HCT116 (cell line): ENCODE data around the gene FGFR3. TPM values are rescaled to one million over a fixed set of nuclear protein-coding genes. Genes with fewer than 3 reads are reported as not detected.

ENCODE experiments used
- ATAC-seq: fragments of 200-7000 bp; cut with Tn5 transposase; 2 replicates; pipeline ENCODE4 v1.9.1; 2020; ENCODE audit warnings: mild to moderate bottlenecking, moderate library complexity
- BruUV-seq: library from RNA; stranded (reverse); fragments of 400-500 nt; replicated peaks from 2 replicates; lab custom pipeline; 2021; lab: Mats Ljungman, UMichigan
- CTCF ChIA-PET: fragments of 300-600 bp; sonication (Branson Sonifier 250); formaldehyde crosslinking; loops from one replicate; lab custom pipeline; 2021; ENCODE audit warnings: antibody characterized with exemption; lab: Charles Lee
- POLR2A ChIA-PET: fragments of 300-600, 350-600 bp; sonication (Branson Sonifier 250); formaldehyde crosslinking; loops from one replicate; lab custom pipeline; 2021; ENCODE audit warnings: antibody characterized with exemption; lab: Charles Lee
- RAD21 ChIA-PET, 2 experiments: fragments of 300-600 bp; sonication (Branson Sonifier 250); formaldehyde crosslinking; loops; one replicate each; lab custom pipeline; 2023; ENCODE audit warnings: low total read pairs in 2 of 2; ENCODE audit not compliant: uncharacterized antibody in 2 of 2, unreplicated experiment in 2 of 2, low non-redundant PET in 1 of 2; lab: Charles Lee
- DNase-seq: peaks from one replicate; pipeline ENCODE4 v3.0.0-alpha.2; 2010; ENCODE audit warnings: low read depth, low spot score
- H2AFZ ChIP-seq: fragments of 200-600 bp; shearing (Covaris generic), sonication (generic); 2 replicates; pipeline ENCODE4 v1.6.1; 2017; ENCODE audit warnings: low read depth, mixed run types, mixed read lengths, antibody characterized with exemption, low read length; ENCODE audit not compliant: poor library complexity, severe bottlenecking
- H3K27ac ChIP-seq: 2 replicates; pipeline ENCODE4 v1.5.1; 2012; ENCODE audit warnings: low read depth, low read length
- H3K27me3 ChIP-seq: fragments of 200-600 bp; sonication (generic); 2 replicates; pipeline ENCODE4 v1.6.1; 2016; ENCODE audit warnings: mixed run types, low read length, mixed read lengths; ENCODE audit not compliant: insufficient read depth
- H3K36me3 ChIP-seq, 2 experiments: fragments of 200-500 bp in 1 of 2; fragments of 200-600 bp in 1 of 2; sonication (Bioruptor generic) in 1 of 2; sonication (generic) in 1 of 2; 2 replicates each; pipeline versions ENCODE4 v1.5.1 to v1.6.1; 2014 to 2016; ENCODE audit warnings: low read length in 2 of 2, inconsistent platforms in 1 of 2, mixed read lengths in 1 of 2, mixed run types in 1 of 2; ENCODE audit not compliant: insufficient read depth in 2 of 2, control insufficient read depth in 1 of 2
- H3K4me1 ChIP-seq, 2 experiments: fragments of 200-600 bp in 1 of 2; sonication (generic) in 1 of 2; 2 replicates each; pipeline versions ENCODE4 v1.5.1 to v1.6.1; 2012 to 2017; ENCODE audit warnings: low read length in 2 of 2, inconsistent platforms in 1 of 2, mild to moderate bottlenecking in 1 of 2, mixed read lengths in 1 of 2, mixed run types in 1 of 2, moderate library complexity in 1 of 2; ENCODE audit not compliant: insufficient read depth in 2 of 2, control insufficient read depth in 1 of 2
- H3K4me2 ChIP-seq: fragments of 200-600 bp; sonication (generic); 2 replicates; pipeline ENCODE4 v1.6.1; 2017; ENCODE audit warnings: mixed run types, low read length, mixed read lengths
- H3K4me3 ChIP-seq, 2 experiments: fragments of 200-600 bp in 1 of 2; sonication (generic) in 1 of 2; replicated peaks in 1 of 2; 2 replicates each; pipeline ENCODE4 v1.5.1; 2011 to 2016; ENCODE audit warnings: low read length in 2 of 2, control low read depth in 1 of 2, low read depth in 1 of 2, mild to moderate bottlenecking in 1 of 2, mixed read lengths in 1 of 2, mixed run types in 1 of 2
- H3K79me2 ChIP-seq: fragments of 200-600 bp; sonication (generic); 2 replicates; pipeline ENCODE4 v1.6.1; 2017; ENCODE audit warnings: mild to moderate bottlenecking, mixed run types, low read length, moderate library complexity, mixed read lengths; ENCODE audit not compliant: insufficient read depth
- H3K9ac ChIP-seq: fragments of 200-600 bp; sonication (generic); 2 replicates; pipeline ENCODE4 v1.6.1; 2016; ENCODE audit warnings: low read length, mixed read lengths
- H3K9me2 ChIP-seq: fragments of 200-600 bp; sonication (generic), shearing (Covaris generic); 2 replicates; pipeline ENCODE4 v1.6.1; 2017; ENCODE audit warnings: mixed run types, mild to moderate bottlenecking, moderate library complexity; ENCODE audit not compliant: insufficient read depth
- H3K9me3 ChIP-seq, 2 experiments: fragments of 200-500 bp in 1 of 2; fragments of 200-600 bp in 1 of 2; sonication (Bioruptor generic) in 1 of 2; sonication (generic) in 1 of 2; 2 replicates each; pipeline ENCODE4 v1.6.1; 2014 to 2017; ENCODE audit warnings: low read length in 2 of 2, mixed read lengths in 2 of 2, inconsistent platforms in 1 of 2, low read depth in 1 of 2, mild to moderate bottlenecking in 1 of 2, mixed run types in 1 of 2, moderate library complexity in 1 of 2; ENCODE audit not compliant: control insufficient read depth in 1 of 2, insufficient read depth in 1 of 2
- H4K20me1 ChIP-seq: fragments of 200-600 bp; sonication (generic), shearing (Covaris generic); 2 replicates; pipeline ENCODE4 v1.6.1; 2017; ENCODE audit warnings: mixed run types, mild to moderate bottlenecking, moderate library complexity; ENCODE audit not compliant: insufficient read depth
- ATF3 ChIP-seq: IDR thresholded peaks from 2 replicates; pipeline ENCODE4 v1.6.1; 2012
- CEBPB ChIP-seq: IDR thresholded peaks from 2 replicates; pipeline ENCODE4 v1.6.1; 2012; ENCODE audit warnings: low read depth
- EGR1 ChIP-seq: IDR thresholded peaks from 2 replicates; pipeline ENCODE4 v1.6.1; 2012; ENCODE audit warnings: low read depth
- ELF1 ChIP-seq: IDR thresholded peaks from 2 replicates; pipeline ENCODE4 v1.6.1; 2012; ENCODE audit warnings: low read depth, borderline replicate concordance
- EZH2 ChIP-seq: fragments of 200-600 bp; sonication (generic); IDR thresholded peaks from 2 replicates; pipeline ENCODE4 v1.6.1; 2017; ENCODE audit warnings: antibody characterized with exemption, mixed run types
- EZH2phosphoT487 ChIP-seq: fragments of 200-600 bp; IDR thresholded peaks from 2 replicates; pipeline ENCODE4 v1.6.1; 2018; ENCODE audit warnings: antibody characterized with exemption, borderline replicate concordance
- JUND ChIP-seq: IDR thresholded peaks from 2 replicates; pipeline ENCODE4 v1.6.1; 2012
- MAX ChIP-seq: IDR thresholded peaks from 2 replicates; pipeline ENCODE4 v1.6.1; 2012
- POLR2A ChIP-seq: IDR thresholded peaks from 2 replicates; pipeline ENCODE4 v1.7.0; 2011; ENCODE audit warnings: borderline replicate concordance; ENCODE audit not compliant: insufficient read depth, insufficient read length; ENCODE audit errors: extremely low read depth
- RAD21 ChIP-seq: IDR thresholded peaks from 2 replicates; pipeline ENCODE4 v1.6.1; 2012; ENCODE audit warnings: low read depth, mild to moderate bottlenecking
- TCF7L2 ChIP-seq: IDR thresholded peaks from 2 replicates; pipeline ENCODE4 v1.7.0; 2011; ENCODE audit warnings: borderline replicate concordance, inconsistent platforms; ENCODE audit not compliant: insufficient read depth, insufficient read length; ENCODE audit errors: extremely low read depth
- ZBTB33 ChIP-seq: IDR thresholded peaks from 2 replicates; pipeline ENCODE4 v1.6.1; 2011; ENCODE audit warnings: mild to moderate bottlenecking, low read length, moderate library complexity; ENCODE audit not compliant: insufficient replicate concordance; ENCODE audit errors: extremely low read depth
- ZFX ChIP-seq: fragments of 450-650 bp; IDR thresholded peaks from 2 replicates; pipeline ENCODE4 v1.6.1; 2017
- intact Hi-C: fragments of 100-400 bp; cut with micrococcal nuclease; formaldehyde crosslinking; loops from 2 replicates; pipeline ENCODE4 v1.10.0; 2022
- total RNA-seq: library from RNA; stranded (reverse); gene quantifications from one replicate; pipeline ENCODE4 v1.2.1, GENCODE V29; 2021; ENCODE audit not compliant: unreplicated experiment

Gene FGFR3
- total RNA-seq, 1 experiment from 2014 or later = 31.7 TPM

- ATAC-seq = no peak
- no peak overlapping the region; the same call in 1 of the 2 replicates for H3K27ac ChIP-seq
- POLR2A ChIA-PET = no interaction called here
- H4K20me1 ChIP-seq = no peaks in the 10 kb centered on the region
- RAD21 ChIA-PET = no interaction called here
- H3K9ac ChIP-seq = no peak overlapping the region
- BruUV-seq = no TSS peak
- no peaks in the 10 kb centered on the region for H3K36me3 ChIP-seq
- no peaks in the 10 kb centered on the region for H3K27me3 ChIP-seq
- DNase-seq = no peak
- H3K4me2 ChIP-seq = 0 out of 2 replicates have a peak overlapping the region, but pooled peaks have one; percentile 60
- no peak overlapping the region for H3K4me3 ChIP-seq
- CTCF ChIA-PET = interaction anchor here (1.5 kb wide), 1 partner anchor 11 kb away, joined by 3 read pairs; no protein-coding TSS in a partner anchor
- H3K79me2 ChIP-seq = no peaks in the 10 kb centered on the region
- no peaks in the 10 kb centered on the region for H3K9me3 ChIP-seq
- peaks cover 33 to 34% of the 10 kb centered on the region in 2 experiments for H3K4me1 ChIP-seq
- no peaks in the 10 kb centered on the region for H3K9me2 ChIP-seq
- intact Hi-C loops = no loop called here
- no peak for TF ChIP-seq MAX
- no peak for TF ChIP-seq EGR1
- no peak for TF ChIP-seq ZFX
- TF ChIP-seq JUND = no peak
- H2AFZ ChIP-seq = no peak overlapping the region
Observed at GRCh38 chr4:1762264-1763010, 30.7 kb upstream of the FGFR3 start.

- no peak for TF ChIP-seq JUND
- no peak for TF ChIP-seq TCF7L2
- no peak for TF ChIP-seq ELF1
- TF ChIP-seq ZBTB33 = no peak
- no peak for TF ChIP-seq ATF3
- no peak for TF ChIP-seq CEBPB
- no peak for TF ChIP-seq RAD21
- TF ChIP-seq EGR1 = no peak
- no peak for TF ChIP-seq MAX
- TF ChIP-seq POLR2A = no peak
- TF ChIP-seq EZH2phosphoT487 = no peak
- no peak for TF ChIP-seq EZH2
- H4K20me1 ChIP-seq = no peaks in the 10 kb centered on the region
- H3K9ac ChIP-seq = peak overlapping the region; percentile 33; the same call in 1 of the 2 replicates
- H3K27me3 ChIP-seq = no peaks in the 10 kb centered on the region
- H3K36me3 ChIP-seq = no peaks in the 10 kb centered on the region
- H3K9me2 ChIP-seq = no peaks in the 10 kb centered on the region
- ChIA-PET CTCF (interaction anchor here (1.5 kb wide), 1 partner anchor 10 kb away, joined by 3 read pairs; no protein-coding TSS in a partner anchor), POLR2A (no interaction called here), RAD21 (no interaction called here)
- peaks cover 36% of the 10 kb centered on the region in 2 experiments for H3K4me1 ChIP-seq
- H3K4me3 ChIP-seq = no peak overlapping the region
- peak overlapping the region; percentile 60 for H3K4me2 ChIP-seq
- no TSS peak for BruUV-seq
- no peaks in the 10 kb centered on the region for H3K79me2 ChIP-seq
- no peaks in the 10 kb centered on the region for H3K9me3 ChIP-seq
- DNase-seq (no peak), ATAC-seq (no peak)
- intact Hi-C loops = no loop called here
- H2AFZ ChIP-seq = no peak overlapping the region
- H3K27ac ChIP-seq = peak overlapping the region; percentile 29; the same call in 1 of the 2 replicates
Observed at GRCh38 chr4:1763070-1763549, 30.0 kb upstream of the FGFR3 start.
